MM.1S (cell line): ENCODE measurements around the gene RAMP1.

ENCODE experiments used
- DNase-seq: peaks from one replicate; pipeline ENCODE4 v3.0.0-alpha.2; 2015
- H2AFZ ChIP-seq: fragments of 300-600 bp; sonication (generic); 2 replicates; pipeline ENCODE4 v1.6.0; 2016; ENCODE audit warnings: antibody characterized with exemption, low read length
- H3F3A ChIP-seq: fragments of 300-600 bp; sonication (generic); 2 replicates; pipeline ENCODE4 v1.6.1; 2016; ENCODE audit warnings: mild to moderate bottlenecking, antibody characterized with exemption, low read length, moderate library complexity, mixed read lengths; ENCODE audit not compliant: insufficient read depth
- H3K27ac ChIP-seq: fragments of 300-600 bp; sonication (generic); 2 replicates; pipeline ENCODE4 v1.5.1; 2016; ENCODE audit warnings: mild to moderate bottlenecking, low read length
- H3K27me3 ChIP-seq: fragments of 300-600 bp; sonication (generic); replicated peaks from 2 replicates; pipeline ENCODE4 v1.6.0; 2016; ENCODE audit warnings: low read length; ENCODE audit not compliant: insufficient read depth
- H3K36me3 ChIP-seq: fragments of 300-600 bp; sonication (generic); replicated peaks from 2 replicates; pipeline ENCODE4 v1.6.1; 2016; ENCODE audit warnings: mild to moderate bottlenecking, low read length, mixed read lengths; ENCODE audit not compliant: insufficient read depth
- H3K4me1 ChIP-seq: fragments of 300-600 bp; sonication (generic); 2 replicates; pipeline ENCODE4 v1.6.1; 2016; ENCODE audit warnings: low read length, mixed read lengths
- H3K4me2 ChIP-seq: fragments of 300-600 bp; sonication (generic); 2 replicates; pipeline ENCODE4 v1.6.0; 2016; ENCODE audit warnings: low read depth, low read length
- H3K4me3 ChIP-seq: fragments of 300-600 bp; sonication (generic); 2 replicates; pipeline ENCODE4 v1.5.1; 2016; ENCODE audit warnings: low read length, mixed read lengths
- H3K79me2 ChIP-seq: fragments of 300-600 bp; sonication (generic); 2 replicates; pipeline ENCODE4 v1.6.1; 2016; ENCODE audit warnings: mixed run types, low read length, mixed read lengths
- H3K9ac ChIP-seq: fragments of 300-600 bp; sonication (generic); 2 replicates; pipeline ENCODE4 v1.6.1; 2016; ENCODE audit warnings: low read length, mixed read lengths
- H3K9me2 ChIP-seq: fragments of 300-600 bp; sonication (generic); replicated peaks from 2 replicates; pipeline ENCODE4 v1.6.1; 2016; ENCODE audit warnings: mild to moderate bottlenecking, low read length, mixed read lengths; ENCODE audit not compliant: insufficient read depth
- H3K9me3 ChIP-seq: fragments of 300-600 bp; sonication (generic); replicated peaks from 2 replicates; pipeline ENCODE4 v1.6.1; 2016; ENCODE audit warnings: mild to moderate bottlenecking, low read length, mixed read lengths; ENCODE audit not compliant: insufficient read depth
- H4K20me1 ChIP-seq: fragments of 300-600 bp; sonication (generic); 2 replicates; pipeline ENCODE4 v1.6.1; 2016; ENCODE audit warnings: mild to moderate bottlenecking, low read length, moderate library complexity, mixed read lengths; ENCODE audit not compliant: insufficient read depth
- EZH2 ChIP-seq: fragments of 300-600 bp; sonication (generic); optimal IDR thresholded peaks from 2 replicates; pipeline ENCODE3; 2017; ENCODE audit warnings: low read depth, mild to moderate bottlenecking, antibody characterized with exemption, low read length, mixed read lengths
- EZH2phosphoT487 ChIP-seq: fragments of 300-600 bp; sonication (generic); IDR thresholded peaks from 2 replicates; pipeline ENCODE4 v1.6.1; 2018; ENCODE audit warnings: antibody characterized with exemption, low read length
- TF ChIP-seq, protein P1 (sequence below): fragments of 300-600 bp; sonication (generic); IDR thresholded peaks from 2 replicates; pipeline ENCODE4 v1.5.1; 2016; ENCODE audit warnings: antibody characterized with exemption, low read length, mixed read lengths

Gene RAMP1

DNA sequence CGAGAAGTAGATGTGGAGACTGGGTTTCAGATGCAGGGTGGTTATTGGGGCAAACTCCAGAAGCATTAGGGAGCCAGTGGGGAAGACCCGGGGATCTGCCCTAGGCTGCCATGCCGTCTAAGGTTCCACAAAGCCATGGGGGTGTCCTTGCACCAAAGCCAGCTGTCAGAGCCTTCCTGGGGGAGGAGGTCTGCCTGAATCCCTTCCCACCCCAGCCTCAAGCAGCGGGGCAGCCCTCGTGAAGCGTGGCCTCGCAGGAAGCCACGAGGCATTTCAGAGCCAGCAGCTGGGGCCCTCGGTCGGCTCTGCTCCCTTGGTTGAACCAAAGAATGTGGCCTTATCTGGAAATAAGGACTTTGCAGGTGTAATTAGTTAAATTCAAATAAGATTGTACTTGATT lies 56.2 kb downstream of the RAMP1 start:
- H3K27ac ChIP-seq = no peak overlapping the region
- H3K4me2 ChIP-seq = no peak overlapping the region
- no peak overlapping the region for H2AFZ ChIP-seq
- TF ChIP-seq EZH2phosphoT487 (no peak), EZH2 (no peak)
- TF ChIP-seq, protein P1, sequence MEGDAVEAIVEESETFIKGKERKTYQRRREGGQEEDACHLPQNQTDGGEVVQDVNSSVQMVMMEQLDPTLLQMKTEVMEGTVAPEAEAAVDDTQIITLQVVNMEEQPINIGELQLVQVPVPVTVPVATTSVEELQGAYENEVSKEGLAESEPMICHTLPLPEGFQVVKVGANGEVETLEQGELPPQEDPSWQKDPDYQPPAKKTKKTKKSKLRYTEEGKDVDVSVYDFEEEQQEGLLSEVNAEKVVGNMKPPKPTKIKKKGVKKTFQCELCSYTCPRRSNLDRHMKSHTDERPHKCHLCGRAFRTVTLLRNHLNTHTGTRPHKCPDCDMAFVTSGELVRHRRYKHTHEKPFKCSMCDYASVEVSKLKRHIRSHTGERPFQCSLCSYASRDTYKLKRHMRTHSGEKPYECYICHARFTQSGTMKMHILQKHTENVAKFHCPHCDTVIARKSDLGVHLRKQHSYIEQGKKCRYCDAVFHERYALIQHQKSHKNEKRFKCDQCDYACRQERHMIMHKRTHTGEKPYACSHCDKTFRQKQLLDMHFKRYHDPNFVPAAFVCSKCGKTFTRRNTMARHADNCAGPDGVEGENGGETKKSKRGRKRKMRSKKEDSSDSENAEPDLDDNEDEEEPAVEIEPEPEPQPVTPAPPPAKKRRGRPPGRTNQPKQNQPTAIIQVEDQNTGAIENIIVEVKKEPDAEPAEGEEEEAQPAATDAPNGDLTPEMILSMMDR = no peak
- no peak overlapping the region for H3K9ac ChIP-seq
- no peak for DNase-seq
- no peaks in the 10 kb centered on the region for H4K20me1 ChIP-seq
- no peak overlapping the region for H3K4me3 ChIP-seq
- H3K27me3 ChIP-seq = no peaks in the 10 kb centered on the region
- H3K79me2 ChIP-seq = no peaks in the 10 kb centered on the region
- H3F3A ChIP-seq = no peaks in the 10 kb centered on the region
- no peaks in the 10 kb centered on the region for H3K9me2 ChIP-seq
- H3K36me3 ChIP-seq = no peaks in the 10 kb centered on the region
- H3K4me1 ChIP-seq = no peaks in the 10 kb centered on the region
- H3K9me3 ChIP-seq = no peaks in the 10 kb centered on the region

- Histone ChIP-seq H3K27me3 (no peaks in the 10 kb centered on the region), H3K4me2 (no peak overlapping the region), H3K4me3 (no peak overlapping the region), H3K36me3 (no peaks in the 10 kb centered on the region), H3K9ac (no peak overlapping the region), H3F3A (no peaks in the 10 kb centered on the region), H3K9me2 (no peaks in the 10 kb centered on the region), H4K20me1 (no peaks in the 10 kb centered on the region), H3K79me2 (no peaks in the 10 kb centered on the region), H3K27ac (no peak overlapping the region), H3K4me1 (no peaks in the 10 kb centered on the region), H2AFZ (no peak overlapping the region), H3K9me3 (no peaks in the 10 kb centered on the region)
- DNase-seq = no peak
- TF ChIP-seq, protein P1 = no peak
- TF ChIP-seq EZH2phosphoT487 (no peak), EZH2 (no peak)
These were observed 56.9 kb downstream of the RAMP1 start for GRCh38 chr2:237916296-237916695.

- H3K9ac ChIP-seq = no peak overlapping the region
- no peak for DNase-seq
- TF ChIP-seq, protein P1 = no peak
- TF ChIP-seq EZH2phosphoT487 (no peak), EZH2 (no peak)
- H3F3A ChIP-seq = peaks cover under 1% of the 10 kb centered on the region; the same call in 1 of the 2 replicates
- H4K20me1 ChIP-seq = no peaks in the 10 kb centered on the region
- no peak overlapping the region for H3K27ac ChIP-seq
- H3K79me2 ChIP-seq = no peaks in the 10 kb centered on the region
- no peaks in the 10 kb centered on the region for H3K9me3 ChIP-seq
- H3K36me3 ChIP-seq = no peaks in the 10 kb centered on the region
- peaks cover 3% of the 10 kb centered on the region; the same call in 1 of the 2 replicates for H3K4me1 ChIP-seq
- H3K4me3 ChIP-seq = no peak overlapping the region
- no peak overlapping the region for H3K4me2 ChIP-seq
- no peaks in the 10 kb centered on the region for H3K9me2 ChIP-seq
- H3K27me3 ChIP-seq = no peaks in the 10 kb centered on the region
- no peak overlapping the region for H2AFZ ChIP-seq
These were observed 58.4 kb downstream of the RAMP1 start for GRCh38 chr2:237917696-237918374.
